SK-N-SH (cell line): ENCODE measurements around the gene SGF29. TPM values are rescaled to one million over a fixed set of nuclear protein-coding genes. Genes with fewer than 3 reads are reported as not detected.

Experiments used
- CTCF ChIA-PET: fragments of 300-600, 350-600 bp; formaldehyde crosslinking; extraction: SDS; loops from one replicate; lab custom pipeline; 2021; lab: Yijun Ruan, JAX
- POLR2A ChIA-PET: fragments of 350-600 bp; sonication (Branson Sonifier 250); formaldehyde crosslinking; extraction: SDS; loops from one replicate; lab custom pipeline; 2020; ENCODE audit warnings: antibody characterized with exemption, inconsistent platforms; lab: Yijun Ruan, JAX
- DNase-seq: peaks from one replicate; pipeline ENCODE4 v3.0.0; 2012
- H2AFZ ChIP-seq: fragments of 200-600 bp; sonication (generic); 2 replicates; pipeline ENCODE4 v1.8.1; 2016; ENCODE audit warnings: antibody characterized with exemption, mild to moderate bottlenecking, low read depth
- H3F3A ChIP-seq: fragments of 200-600 bp; sonication (generic); replicated peaks from 2 replicates; pipeline ENCODE3; 2016; ENCODE audit warnings: antibody characterized with exemption, mild to moderate bottlenecking; ENCODE audit not compliant: insufficient read depth
- H3K27ac ChIP-seq, 2 experiments: fragments of 200-500 bp in 1 of 2; fragments of 200-600 bp in 1 of 2; sonication (Bioruptor generic) in 1 of 2; sonication (generic), shearing (Covaris generic) in 1 of 2; 2 replicates each; pipeline versions ENCODE4 v1.5.1 to v1.6.1; 2014 to 2016; ENCODE audit warnings: low read depth in 2 of 2, inconsistent platforms in 1 of 2, low read length in 1 of 2, mild to moderate bottlenecking in 1 of 2, mixed read lengths in 1 of 2
- H3K27me3 ChIP-seq: fragments of 200-600 bp; sonication (generic), shearing (Covaris generic); 2 replicates; pipeline ENCODE4 v1.6.1; 2016; ENCODE audit warnings: mixed run types; ENCODE audit not compliant: insufficient read depth
- H3K36me3 ChIP-seq, 2 experiments: fragments of 200-500 bp in 1 of 2; fragments of 200-600 bp in 1 of 2; sonication (Bioruptor generic) in 1 of 2; sonication (generic) in 1 of 2; replicated peaks in 1 of 2; 2 replicates each; pipeline versions ENCODE3 to v1.5.1; 2014 to 2016; ENCODE audit warnings: low read length in 1 of 2, mild to moderate bottlenecking in 1 of 2; ENCODE audit not compliant: insufficient read depth in 2 of 2, control insufficient read depth in 1 of 2
- H3K4me1 ChIP-seq, 2 experiments: fragments of 200-500 bp in 1 of 2; fragments of 200-600 bp in 1 of 2; sonication (Bioruptor generic) in 1 of 2; sonication (generic), shearing (Covaris generic) in 1 of 2; 2 replicates each; pipeline versions ENCODE4 v1.5.1 to v1.6.1; 2014 to 2016; ENCODE audit warnings: low read depth in 1 of 2, low read length in 1 of 2, mixed run types in 1 of 2; ENCODE audit not compliant: insufficient read depth in 2 of 2, control insufficient read depth in 1 of 2
- H3K4me2 ChIP-seq: fragments of 200-600 bp; sonication (generic), shearing (Covaris generic); 2 replicates; pipeline ENCODE4 v1.6.1; 2017; ENCODE audit warnings: mixed run types
- H3K4me3 ChIP-seq, 2 experiments: fragments of 200-500 bp in 1 of 2; fragments of 200-600 bp in 1 of 2; sonication (Bioruptor generic) in 1 of 2; sonication (generic), shearing (Covaris generic) in 1 of 2; 2 replicates each; pipeline versions ENCODE4 v1.5.1 to v1.8.1; 2014 to 2016; ENCODE audit warnings: low read depth in 2 of 2, inconsistent platforms in 1 of 2, low read length in 1 of 2, mild to moderate bottlenecking in 1 of 2, mixed read lengths in 1 of 2, moderate library complexity in 1 of 2
- H3K79me2 ChIP-seq: fragments of 200-600 bp; sonication (generic); 2 replicates; pipeline ENCODE4 v1.8.1; 2017; ENCODE audit warnings: mild to moderate bottlenecking; ENCODE audit not compliant: insufficient read depth
- H3K9ac ChIP-seq: fragments of 200-600 bp; sonication (generic); 2 replicates; pipeline ENCODE4 v1.6.1; 2017; ENCODE audit warnings: mixed run types
- H3K9me2 ChIP-seq: fragments of 200-600 bp; sonication (generic); 2 replicates; pipeline ENCODE4 v1.6.1; 2017; ENCODE audit warnings: mixed run types
- H3K9me3 ChIP-seq: fragments of 200-600 bp; sonication (generic); 2 replicates; pipeline ENCODE4 v1.6.1; 2017; ENCODE audit warnings: mixed run types, mild to moderate bottlenecking, moderate library complexity
- H4K20me1 ChIP-seq: fragments of 200-600 bp; sonication (generic); 2 replicates; pipeline ENCODE4 v1.6.1; 2017; ENCODE audit warnings: mild to moderate bottlenecking, mixed run types; ENCODE audit not compliant: insufficient read depth
- FOSL2 ChIP-seq: IDR thresholded peaks from 2 replicates; pipeline ENCODE4 v1.4.0; 2012; ENCODE audit warnings: low read depth, mild to moderate bottlenecking, moderate library complexity, borderline replicate concordance
- FOXM1 ChIP-seq: IDR thresholded peaks from 2 replicates; pipeline ENCODE4 v1.4.0; 2012; ENCODE audit warnings: low read depth, mild to moderate bottlenecking
- GABPA ChIP-seq: IDR thresholded peaks from 2 replicates; pipeline ENCODE4 v1.4.0; 2012; ENCODE audit warnings: low read depth, mild to moderate bottlenecking
- NFIC ChIP-seq: IDR thresholded peaks from 2 replicates; pipeline ENCODE4 v1.4.0; 2012; ENCODE audit warnings: borderline replicate concordance
- POLR2AphosphoS5 ChIP-seq: IDR thresholded peaks from 2 replicates; pipeline ENCODE4 v1.6.1; 2012; ENCODE audit warnings: low read depth, low read length
- RAD21 ChIP-seq: IDR thresholded peaks from 2 replicates; pipeline ENCODE4 v1.6.1; 2012; ENCODE audit warnings: mild to moderate bottlenecking, low read length
- RCOR1 ChIP-seq: fragments of 150-350 bp; IDR thresholded peaks from 2 replicates; pipeline ENCODE4 v1.6.1; 2017; ENCODE audit warnings: antibody characterized with exemption, low read length
- RXRA ChIP-seq: IDR thresholded peaks from 2 replicates; pipeline ENCODE4 v1.4.0; 2012; ENCODE audit warnings: low read depth, mild to moderate bottlenecking, borderline replicate concordance
- SMC3 ChIP-seq: IDR thresholded peaks from 2 replicates; pipeline ENCODE4 v1.6.1; 2012; ENCODE audit warnings: low read depth, low read length, improper control_type of control experiment
- WGBS: methylation state at CpG from one replicate; pipeline ENCODE4 v1.1.6; 2017; ENCODE audit warnings: low lambda C conversion rate; 5-methylcytosine and 5-hydroxymethylcytosine counted together
- polyA plus RNA-seq, 3 experiments: library from polyadenylated mRNA; depleted of rRNA; stranded (reverse); fragments of >200 nt; gene quantifications; 2 replicates each; pipeline ENCODE4 v1.2.3, GENCODE V29; 2012
- TF ChIP-seq, protein P1 (sequence below): IDR thresholded peaks from 2 replicates; pipeline ENCODE4 v1.4.0; 2012; ENCODE audit warnings: low read depth, borderline replicate concordance
- TF ChIP-seq, protein P2 (sequence below): fragments of 150-350 bp; IDR thresholded peaks from 2 replicates; pipeline ENCODE4 v1.6.1; 2016; ENCODE audit warnings: mild to moderate bottlenecking, low read depth, low read length
- TF ChIP-seq, protein P3 (sequence below): IDR thresholded peaks from 2 replicates; pipeline ENCODE4; 2012

Gene SGF29
- polyA plus RNA-seq, 1 of the 3 experiments (the other 2 are of a cell fraction): 4.6 TPM

DNA sequence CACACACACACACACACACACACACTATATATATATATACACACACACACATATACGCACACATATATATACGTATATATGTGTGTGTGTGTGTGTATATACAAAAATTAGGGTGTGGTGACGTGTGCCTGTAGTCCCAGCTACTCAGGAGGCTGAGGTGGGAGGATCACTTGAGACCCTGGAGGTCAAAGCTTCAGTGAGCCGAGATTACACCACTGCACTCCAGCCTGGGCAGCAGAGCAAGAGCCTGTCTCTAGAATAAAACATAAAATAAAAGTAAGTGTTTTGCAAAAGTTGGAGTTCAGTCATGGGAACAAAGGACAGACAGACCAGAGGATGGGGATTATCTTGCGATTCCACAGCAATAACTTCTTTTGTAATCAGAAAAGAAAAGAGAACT is 25.7 kb upstream of the SGF29 start (continued):
- TF ChIP-seq, protein P1, sequence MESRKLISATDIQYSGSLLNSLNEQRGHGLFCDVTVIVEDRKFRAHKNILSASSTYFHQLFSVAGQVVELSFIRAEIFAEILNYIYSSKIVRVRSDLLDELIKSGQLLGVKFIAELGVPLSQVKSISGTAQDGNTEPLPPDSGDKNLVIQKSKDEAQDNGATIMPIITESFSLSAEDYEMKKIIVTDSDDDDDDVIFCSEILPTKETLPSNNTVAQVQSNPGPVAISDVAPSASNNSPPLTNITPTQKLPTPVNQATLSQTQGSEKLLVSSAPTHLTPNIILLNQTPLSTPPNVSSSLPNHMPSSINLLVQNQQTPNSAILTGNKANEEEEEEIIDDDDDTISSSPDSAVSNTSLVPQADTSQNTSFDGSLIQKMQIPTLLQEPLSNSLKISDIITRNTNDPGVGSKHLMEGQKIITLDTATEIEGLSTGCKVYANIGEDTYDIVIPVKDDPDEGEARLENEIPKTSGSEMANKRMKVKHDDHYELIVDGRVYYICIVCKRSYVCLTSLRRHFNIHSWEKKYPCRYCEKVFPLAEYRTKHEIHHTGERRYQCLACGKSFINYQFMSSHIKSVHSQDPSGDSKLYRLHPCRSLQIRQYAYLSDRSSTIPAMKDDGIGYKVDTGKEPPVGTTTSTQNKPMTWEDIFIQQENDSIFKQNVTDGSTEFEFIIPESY: no peak

DNA sequence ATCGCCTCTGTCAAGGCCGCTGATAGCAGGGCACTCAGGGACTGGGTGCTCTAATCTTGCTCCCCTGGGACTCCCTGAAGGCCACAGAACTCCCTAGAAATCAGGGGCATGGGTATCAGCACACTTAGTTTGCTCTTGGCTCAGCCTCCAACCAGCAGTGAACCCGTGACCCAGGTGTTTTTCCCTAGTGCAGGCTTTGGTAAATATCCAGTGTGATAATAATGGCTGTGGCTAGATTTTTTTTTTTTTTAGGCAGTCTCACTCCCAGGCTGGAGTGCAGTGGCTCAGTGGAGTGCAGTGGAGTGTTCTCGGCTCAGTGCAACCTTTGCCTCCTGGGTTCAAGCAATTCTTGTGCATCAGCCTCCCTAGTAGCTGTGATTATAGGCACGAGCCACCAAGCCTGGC is 25.3 kb upstream of the SGF29 start:
- CTCF ChIA-PET: no interaction called here
- Histone ChIP-seq H3K79me2 (no peaks in the 10 kb centered on the region), H3K9ac (no peak overlapping the region), H3F3A (no peaks in the 10 kb centered on the region)
- TF ChIP-seq NFIC: no peak
- TF ChIP-seq SMC3: no peak
- TF ChIP-seq GABPA: no peak
- TF ChIP-seq POLR2AphosphoS5: no peak
- TF ChIP-seq FOXM1: no peak
- TF ChIP-seq, all 33 proteins: peak for 0
- no peaks in the 10 kb centered on the region for H3K9me3 ChIP-seq
- no peak overlapping the region for H3K4me2 ChIP-seq
- no peaks in the 10 kb centered on the region for H3K27me3 ChIP-seq
- POLR2A ChIA-PET: no interaction called here
- H3K4me1 ChIP-seq: no peaks in the 10 kb centered on the region
- no peaks in the 10 kb centered on the region for H3K9me2 ChIP-seq
- H2AFZ ChIP-seq: no peak overlapping the region
- no peak for DNase-seq
- no peak overlapping the region for H3K4me3 ChIP-seq
- H4K20me1 ChIP-seq: no peaks in the 10 kb centered on the region
- H3K36me3 ChIP-seq: no peaks in the 10 kb centered on the region
- no peak overlapping the region for H3K27ac ChIP-seq
- WGBS: 74% methylated on average over 3 of the region's 5 CpGs

DNA sequence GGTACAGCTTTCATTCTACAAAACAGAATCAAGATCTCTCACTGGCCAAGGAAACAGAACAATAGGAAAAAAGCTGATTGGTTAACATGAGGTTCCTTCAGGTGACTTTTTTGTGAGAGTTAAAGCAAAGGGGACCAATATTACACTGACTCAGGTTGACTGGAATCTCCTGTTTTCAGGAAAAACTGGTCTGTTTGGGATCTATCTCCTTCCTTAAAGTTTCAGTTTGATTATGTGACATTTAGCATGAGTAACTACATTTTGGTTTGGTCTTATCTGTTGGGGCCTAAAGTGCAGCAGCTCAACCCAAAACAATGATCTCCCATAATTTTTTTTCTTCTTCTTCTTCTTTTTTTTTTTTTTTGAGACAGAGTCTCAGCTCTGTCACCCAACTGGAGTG is 24.6 kb upstream of the SGF29 start:
- H4K20me1 ChIP-seq: no peaks in the 10 kb centered on the region
- POLR2A ChIA-PET: no interaction called here
- CTCF ChIA-PET: no interaction called here
- H3F3A ChIP-seq: no peaks in the 10 kb centered on the region
- no peaks in the 10 kb centered on the region for H3K4me1 ChIP-seq
- H3K9me2 ChIP-seq: no peaks in the 10 kb centered on the region
- no peak overlapping the region for H3K4me2 ChIP-seq
- H3K27me3 ChIP-seq: no peaks in the 10 kb centered on the region
- H3K4me3 ChIP-seq: no peak overlapping the region
- no peak overlapping the region for H3K27ac ChIP-seq
- no peak for DNase-seq
- no peaks in the 10 kb centered on the region for H3K79me2 ChIP-seq
- TF ChIP-seq FOSL2 (no peak), RAD21 (no peak), RXRA (no peak), RCOR1 (no peak), FOXM1 (no peak), SMC3 (no peak)
- TF ChIP-seq, protein P2, sequence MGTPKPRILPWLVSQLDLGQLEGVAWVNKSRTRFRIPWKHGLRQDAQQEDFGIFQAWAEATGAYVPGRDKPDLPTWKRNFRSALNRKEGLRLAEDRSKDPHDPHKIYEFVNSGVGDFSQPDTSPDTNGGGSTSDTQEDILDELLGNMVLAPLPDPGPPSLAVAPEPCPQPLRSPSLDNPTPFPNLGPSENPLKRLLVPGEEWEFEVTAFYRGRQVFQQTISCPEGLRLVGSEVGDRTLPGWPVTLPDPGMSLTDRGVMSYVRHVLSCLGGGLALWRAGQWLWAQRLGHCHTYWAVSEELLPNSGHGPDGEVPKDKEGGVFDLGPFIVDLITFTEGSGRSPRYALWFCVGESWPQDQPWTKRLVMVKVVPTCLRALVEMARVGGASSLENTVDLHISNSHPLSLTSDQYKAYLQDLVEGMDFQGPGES: no peak
- TF ChIP-seq, protein P3, sequence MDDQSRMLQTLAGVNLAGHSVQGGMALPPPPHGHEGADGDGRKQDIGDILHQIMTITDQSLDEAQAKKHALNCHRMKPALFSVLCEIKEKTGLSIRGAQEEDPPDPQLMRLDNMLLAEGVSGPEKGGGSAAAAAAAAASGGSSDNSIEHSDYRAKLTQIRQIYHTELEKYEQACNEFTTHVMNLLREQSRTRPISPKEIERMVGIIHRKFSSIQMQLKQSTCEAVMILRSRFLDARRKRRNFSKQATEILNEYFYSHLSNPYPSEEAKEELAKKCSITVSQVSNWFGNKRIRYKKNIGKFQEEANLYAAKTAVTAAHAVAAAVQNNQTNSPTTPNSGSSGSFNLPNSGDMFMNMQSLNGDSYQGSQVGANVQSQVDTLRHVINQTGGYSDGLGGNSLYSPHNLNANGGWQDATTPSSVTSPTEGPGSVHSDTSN: no peak
- H3K9ac ChIP-seq: no peak overlapping the region
- no peaks in the 10 kb centered on the region for H3K36me3 ChIP-seq
- H2AFZ ChIP-seq: no peak overlapping the region
- no peaks in the 10 kb centered on the region for H3K9me3 ChIP-seq
